ENCODE data around the gene SYPL2.

SYPL2 gene

GRCh38 chr1:109508001-109508872 lies 41.9 kb downstream of the SYPL2 start:
- no peak overlapping the region for H3K4me3 ChIP-seq (ENCODE audit: low read depth, low read length)
- no peak for DNase-seq (ENCODE audit: low read depth)
- no peak for TF ChIP-seq CTCF (IDR thresholded peaks at IDR 0.05; ENCODE audit: low read depth, low read length)
- TF ChIP-seq POLR2A (IDR thresholded peaks at IDR 0.05; ENCODE audit: extremely low read depth, insufficient read length) = no peak

- H3K4me3 ChIP-seq (ENCODE audit: low read depth, low read length) = peak overlapping the region; percentile 36
- no peak for DNase-seq (ENCODE audit: low read depth)
- no peak for TF ChIP-seq CTCF (IDR thresholded peaks at IDR 0.05; ENCODE audit: low read depth, low read length)
- TF ChIP-seq MAX (IDR thresholded peaks at IDR 0.05; ENCODE audit: low read depth, low read length) = no peak
- TF ChIP-seq MYC (IDR thresholded peaks at IDR 0.05; ENCODE audit: low read depth, low read length) = no peak
- TF ChIP-seq POLR2A (IDR thresholded peaks at IDR 0.05; ENCODE audit: extremely low read depth, insufficient read length) = no peak
These were observed 42.5 kb downstream of the SYPL2 start for GRCh38 chr1:109508873-109509175.

GRCh38 chr1:109509176-109510134 lies 43.1 kb downstream of the SYPL2 start, which contains the start of gene AMIGO1:
AMIGO1 (minus strand) TSS chr1:109509727; CDS start chr1:109508912, 815 bp downstream.
- TF ChIP-seq CTCF (IDR thresholded peaks at IDR 0.05; ENCODE audit: low read depth, low read length) = no peak
- 0 out of 2 replicates have a peak, but pooled peaks have one; percentile 6 for TF ChIP-seq MAX (IDR thresholded peaks at IDR 0.05; ENCODE audit: low read depth, low read length)
- no peak for TF ChIP-seq POLR2A (IDR thresholded peaks at IDR 0.05; ENCODE audit: extremely low read depth, insufficient read length)
- peak; percentile 81 for DNase-seq (ENCODE audit: low read depth)
- peak within 1 kb of the TSS; percentile 66 for H3K4me3 ChIP-seq (ENCODE audit: low read depth, low read length)

GRCh38 chr1:109513110-109513710 lies 46.9 kb downstream of the SYPL2 start:
- no peak for TF ChIP-seq POLR2A (IDR thresholded peaks at IDR 0.05; ENCODE audit: extremely low read depth, insufficient read length)
- DNase-seq (ENCODE audit: low read depth) = no peak
- no peak overlapping the region for H3K4me3 ChIP-seq (ENCODE audit: low read depth, low read length)

- H3K4me3 ChIP-seq (ENCODE audit: low read depth, low read length) = no peak overlapping the region
- DNase-seq (ENCODE audit: low read depth) = no peak
- no peak for TF ChIP-seq POLR2A (IDR thresholded peaks at IDR 0.05; ENCODE audit: extremely low read depth, insufficient read length)
- TF ChIP-seq MAX (IDR thresholded peaks at IDR 0.05; ENCODE audit: low read depth, low read length) = no peak
- no peak for TF ChIP-seq MYC (IDR thresholded peaks at IDR 0.05; ENCODE audit: low read depth, low read length)
- no peak for TF ChIP-seq CTCF (IDR thresholded peaks at IDR 0.05; ENCODE audit: low read depth, low read length)
These were observed 48.5 kb downstream of the SYPL2 start for GRCh38 chr1:109514846-109515245.

- no peak for DNase-seq (ENCODE audit: low read depth)
- TF ChIP-seq CTCF (IDR thresholded peaks at IDR 0.05; ENCODE audit: low read depth, low read length) (no peak), MAX (IDR thresholded peaks at IDR 0.05; ENCODE audit: low read depth, low read length) (no peak), MYC (IDR thresholded peaks at IDR 0.05; ENCODE audit: low read depth, low read length) (no peak), POLR2A (IDR thresholded peaks at IDR 0.05; ENCODE audit: extremely low read depth, insufficient read length) (no peak)
- H3K4me3 ChIP-seq (ENCODE audit: low read depth, low read length) = no peak overlapping the region
These were observed 50.5 kb downstream of the SYPL2 start for GRCh38 chr1:109516872-109517271.
